HL-60 (cell line): ENCODE data around the gene BTBD3.

Source experiments
- DNase-seq, 2 experiments: peaks; one replicate each; pipeline ENCODE4 v3.0.0-alpha.2; 2010 to 2020; ENCODE audit warnings: low read depth in 1 of 2, low spot score in 1 of 2
- H3K27ac ChIP-seq: fragments of 250-450 bp; sonication (Bioruptor Pico); replicated peaks from 2 replicates; pipeline ENCODE4 v1.5.1; 2020; ENCODE audit warnings: mild to moderate bottlenecking, moderate library complexity
- H3K27me3 ChIP-seq: fragments of 250-450 bp; sonication (Bioruptor Pico); 2 replicates; pipeline ENCODE4 v1.5.1; 2021; ENCODE audit warnings: mild to moderate bottlenecking, moderate library complexity; ENCODE audit not compliant: insufficient read depth, poor library complexity, severe bottlenecking
- H3K4me3 ChIP-seq: replicated peaks from 2 replicates; pipeline ENCODE4 v1.5.1; 2011; ENCODE audit warnings: mild to moderate bottlenecking, control low read depth, low read length; ENCODE audit not compliant: insufficient read depth
- CTCF ChIP-seq: IDR thresholded peaks from one replicate; pipeline ENCODE4 v1.5.1; 2011; ENCODE audit warnings: low read length, control low read depth, inconsistent platforms; ENCODE audit not compliant: insufficient read depth
- GABPA ChIP-seq: IDR thresholded peaks from 2 replicates; pipeline ENCODE4 v1.6.1; 2012; ENCODE audit warnings: low read depth
- POLR2AphosphoS5 ChIP-seq: IDR thresholded peaks from 2 replicates; pipeline ENCODE4 v1.6.1; 2012; ENCODE audit warnings: low read depth
- SPI1 ChIP-seq: IDR thresholded peaks from 2 replicates; pipeline ENCODE4 v1.6.1; 2012; ENCODE audit warnings: low read depth, mild to moderate bottlenecking, borderline replicate concordance
- TF ChIP-seq, protein P1 (sequence below): IDR thresholded peaks from 2 replicates; pipeline ENCODE4 v1.6.1; 2012; ENCODE audit warnings: low read depth; ENCODE audit not compliant: insufficient replicate concordance

BTBD3 gene

GRCh38 chr20:11924923-11925322 lies 7.2 kb downstream of the BTBD3 start:
- H3K4me3 ChIP-seq = no peak overlapping the region
- DNase-seq = no peak
- TF ChIP-seq POLR2AphosphoS5 (no peak), GABPA (no peak), SPI1 (no peak), CTCF (no peak)
- TF ChIP-seq, protein P1, sequence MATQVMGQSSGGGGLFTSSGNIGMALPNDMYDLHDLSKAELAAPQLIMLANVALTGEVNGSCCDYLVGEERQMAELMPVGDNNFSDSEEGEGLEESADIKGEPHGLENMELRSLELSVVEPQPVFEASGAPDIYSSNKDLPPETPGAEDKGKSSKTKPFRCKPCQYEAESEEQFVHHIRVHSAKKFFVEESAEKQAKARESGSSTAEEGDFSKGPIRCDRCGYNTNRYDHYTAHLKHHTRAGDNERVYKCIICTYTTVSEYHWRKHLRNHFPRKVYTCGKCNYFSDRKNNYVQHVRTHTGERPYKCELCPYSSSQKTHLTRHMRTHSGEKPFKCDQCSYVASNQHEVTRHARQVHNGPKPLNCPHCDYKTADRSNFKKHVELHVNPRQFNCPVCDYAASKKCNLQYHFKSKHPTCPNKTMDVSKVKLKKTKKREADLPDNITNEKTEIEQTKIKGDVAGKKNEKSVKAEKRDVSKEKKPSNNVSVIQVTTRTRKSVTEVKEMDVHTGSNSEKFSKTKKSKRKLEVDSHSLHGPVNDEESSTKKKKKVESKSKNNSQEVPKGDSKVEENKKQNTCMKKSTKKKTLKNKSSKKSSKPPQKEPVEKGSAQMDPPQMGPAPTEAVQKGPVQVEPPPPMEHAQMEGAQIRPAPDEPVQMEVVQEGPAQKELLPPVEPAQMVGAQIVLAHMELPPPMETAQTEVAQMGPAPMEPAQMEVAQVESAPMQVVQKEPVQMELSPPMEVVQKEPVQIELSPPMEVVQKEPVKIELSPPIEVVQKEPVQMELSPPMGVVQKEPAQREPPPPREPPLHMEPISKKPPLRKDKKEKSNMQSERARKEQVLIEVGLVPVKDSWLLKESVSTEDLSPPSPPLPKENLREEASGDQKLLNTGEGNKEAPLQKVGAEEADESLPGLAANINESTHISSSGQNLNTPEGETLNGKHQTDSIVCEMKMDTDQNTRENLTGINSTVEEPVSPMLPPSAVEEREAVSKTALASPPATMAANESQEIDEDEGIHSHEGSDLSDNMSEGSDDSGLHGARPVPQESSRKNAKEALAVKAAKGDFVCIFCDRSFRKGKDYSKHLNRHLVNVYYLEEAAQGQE = no peak
- no peak overlapping the region for H3K27ac ChIP-seq
- H3K27me3 ChIP-seq = no peaks in the 10 kb centered on the region

DNA sequence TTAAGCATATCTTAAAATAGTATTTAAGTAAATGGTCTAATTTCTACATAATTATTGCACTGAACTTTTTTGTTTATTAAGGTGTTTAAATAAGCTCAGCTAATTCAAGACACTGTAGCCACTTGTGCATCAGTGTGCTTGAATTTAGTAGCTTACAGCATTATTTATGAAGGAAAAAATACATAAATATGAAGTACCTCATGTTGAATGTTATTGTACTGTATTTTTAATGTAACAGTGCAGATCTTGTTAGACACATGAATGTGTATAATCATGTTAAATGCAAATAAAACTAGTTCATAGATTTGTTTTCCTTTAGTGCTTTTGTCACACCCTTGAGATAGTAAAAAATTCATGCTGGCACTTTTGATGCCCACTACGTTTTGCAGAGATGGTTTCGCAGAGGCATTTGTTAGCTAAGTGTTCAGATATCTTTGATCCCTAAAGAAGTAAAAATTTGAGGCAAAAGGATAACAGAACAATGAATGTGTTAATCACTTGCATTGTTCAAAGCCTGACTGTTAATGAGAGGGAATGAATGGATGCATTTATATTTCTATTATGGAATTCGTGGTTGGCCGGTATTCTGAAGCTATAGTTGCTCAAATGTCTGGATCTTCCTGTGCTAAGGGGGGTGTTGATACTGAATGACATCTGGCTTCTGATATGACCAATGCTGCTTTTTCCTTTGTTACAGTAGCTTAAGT lies 8.8 kb downstream of the BTBD3 start:
- H3K27ac ChIP-seq = no peak overlapping the region
- no peak for DNase-seq
- H3K27me3 ChIP-seq = no peaks in the 10 kb centered on the region
- TF ChIP-seq CTCF = no peak
- no peak for TF ChIP-seq POLR2AphosphoS5
- TF ChIP-seq, protein P1 = no peak
- no peak for TF ChIP-seq GABPA
- TF ChIP-seq SPI1 = no peak
- no peak overlapping the region for H3K4me3 ChIP-seq

- H3K27ac ChIP-seq = no peak overlapping the region
- H3K4me3 ChIP-seq = no peak overlapping the region
- no peak for TF ChIP-seq CTCF
- no peak for TF ChIP-seq GABPA
- peak; percentile 92 for TF ChIP-seq SPI1
- TF ChIP-seq POLR2AphosphoS5 = no peak
- TF ChIP-seq, protein P1 = no peak
- no peaks in the 10 kb centered on the region for H3K27me3 ChIP-seq
- DNase-seq = peak in 1 of 2 experiments; percentile 14
These were observed 12.3 kb downstream of the BTBD3 start for GRCh38 chr20:11929947-11930346.
